Gastroesophageal sphincter (tissue), 4 donors: ENCODE results near the gene TBC1D8. TPM values are rescaled to one million over a fixed set of nuclear protein-coding genes. Genes with fewer than 3 reads are reported as not detected.

ENCODE experiments used
- ATAC-seq: fragments of 150-250 bp; one replicate; pipeline ENCODE4 v1.9.1; 2016; ENCODE audit warnings: mild to moderate bottlenecking, moderate library complexity
- H3K27ac ChIP-seq, 4 donors: fragments of 200-600 bp; sonication (generic) in 3 of 4; 1 replicate in 3 of 4; 2 replicates in 1 of 4; pipeline ENCODE4 v1.5.1; 2016 to 2019
- H3K27me3 ChIP-seq: fragments of 200-600 bp; sonication (generic); one replicate; pipeline ENCODE4 v1.5.1; 2019
- H3K36me3 ChIP-seq, 2 donors: fragments of 200-600 bp; sonication (generic); one replicate each; pipeline ENCODE4 v1.5.1; 2019; ENCODE audit warnings: control low read depth in 1 of 2
- H3K4me1 ChIP-seq, 3 donors: fragments of 200-600 bp; sonication (generic); 1 replicate in 2 of 3; 2 replicates in 1 of 3; pipeline ENCODE4 v1.5.1; 2016 to 2019; ENCODE audit warnings: control low read depth in 2 of 3
- H3K4me3 ChIP-seq, 2 donors: fragments of 200-600 bp; sonication (generic); one replicate each; pipeline ENCODE4 v1.5.1; 2019; ENCODE audit warnings: mild to moderate bottlenecking in 1 of 2, moderate library complexity in 1 of 2
- H3K9me3 ChIP-seq, 3 donors: fragments of 200-600 bp; sonication (generic); one replicate each; pipeline ENCODE4 v1.5.1; 2017 to 2019; ENCODE audit warnings: control low read depth in 2 of 3
- CTCF ChIP-seq, 4 experiments: fragments of 200-600 bp in 2 of 4; fragments of 450-650 bp in 2 of 4; sonication (generic) in 1 of 4; IDR thresholded peaks; one replicate each; pipeline ENCODE4 v1.5.1; 2017 to 2019; ENCODE audit warnings: antibody characterized with exemption in 4 of 4, mild to moderate bottlenecking in 2 of 4, moderate library complexity in 2 of 4
- EP300 ChIP-seq: sonication (generic); formaldehyde crosslinking; IDR thresholded peaks from one replicate; pipeline ENCODE4 v1.6.1; 2017; ENCODE audit warnings: antibody characterized with exemption, mild to moderate bottlenecking
- POLR2A ChIP-seq, 2 donors: fragments of 450-650 bp; IDR thresholded peaks; one replicate each; pipeline ENCODE4 v1.6.1; 2017; ENCODE audit warnings: antibody characterized with exemption in 2 of 2, mild to moderate bottlenecking in 2 of 2, moderate library complexity in 1 of 2
- POLR2AphosphoS5 ChIP-seq: sonication (generic); formaldehyde crosslinking; IDR thresholded peaks from one replicate; pipeline ENCODE4 v1.6.1; 2017; ENCODE audit warnings: antibody characterized with exemption
- WGBS, 2 donors: methylation state at CpG; one replicate each; pipeline ENCODE4 v1.1.5; 2018; ENCODE audit warnings: low coverage in 1 of 2; 5-methylcytosine and 5-hydroxymethylcytosine counted together
- total RNA-seq, 4 donors: library from RNA; depleted of rRNA; stranded (reverse); fragments of >200 nt; gene quantifications; one replicate each; pipeline ENCODE4 v1.1.0, GENCODE V29; 2016

The TBC1D8 gene
- total RNA-seq, 4 donors from 2014 or later: 14.9 to 45.5 (median 32.6) TPM

- Histone ChIP-seq H3K4me3 (no peak overlapping the region), H3K9me3 (no peaks in the 10 kb centered on the region), H3K4me1 (peaks cover 15 to 83% (median 39%) of the 10 kb centered on the region in 3 donors), H3K36me3 (no peaks in the 10 kb centered on the region), H3K27me3 (no peaks in the 10 kb centered on the region), H3K27ac (peak overlapping the region; percentile 52 to 84 (median 78))
- peak; percentile 83 for ATAC-seq
- WGBS, 2 donors: 4 to 11% methylated on average over 4 to 7 of the region's 7 CpGs
- TF ChIP-seq POLR2AphosphoS5 (peak; percentile 84), CTCF (IDR thresholded peaks at IDR 0.05) (no peak)
These were observed 26.4 kb downstream of the TBC1D8 start for GRCh38 chr2:101124643-101125366.

GRCh38 chr2:101123795-101124471, 27.2 kb downstream of the TBC1D8 start:
- H3K27ac ChIP-seq: peak overlapping the region; percentile 52 to 84 (median 78)
- H3K4me1 ChIP-seq: peaks cover 19 to 90% (median 48%) of the 10 kb centered on the region in 3 donors
- 69 to 88% methylated on average over 2 to 5 of the region's 5 CpGs for WGBS, 2 donors
- H3K4me3 ChIP-seq: no peak overlapping the region
- no peaks in the 10 kb centered on the region for H3K36me3 ChIP-seq
- no peak for ATAC-seq
- H3K9me3 ChIP-seq: no peaks in the 10 kb centered on the region
- no peak for TF ChIP-seq EP300
- TF ChIP-seq POLR2AphosphoS5: no peak
- TF ChIP-seq POLR2A (IDR thresholded peaks at IDR 0.05): no peak
- TF ChIP-seq CTCF (IDR thresholded peaks at IDR 0.05): no peak
- H3K27me3 ChIP-seq: no peaks in the 10 kb centered on the region

- peak overlapping the region in 3 of 4 donors; percentile 25 to 77 (median 71) for H3K27ac ChIP-seq
- no peaks in the 10 kb centered on the region for H3K9me3 ChIP-seq
- ATAC-seq: no peak
- no peaks in the 10 kb centered on the region for H3K27me3 ChIP-seq
- peaks cover 19 to 82% (median 49%) of the 10 kb centered on the region in 3 donors for H3K4me1 ChIP-seq
- WGBS, 2 donors: 73 to 83% methylated on average over 2 to 7 of the region's 7 CpGs
- no peaks in the 10 kb centered on the region for H3K36me3 ChIP-seq
- TF ChIP-seq CTCF (IDR thresholded peaks at IDR 0.05) (no peak), EP300 (no peak), POLR2AphosphoS5 (no peak), POLR2A (IDR thresholded peaks at IDR 0.05) (no peak)
- H3K4me3 ChIP-seq: no peak overlapping the region
These were observed 30.0 kb downstream of the TBC1D8 start for GRCh38 chr2:101121174-101121573.

GRCh38 chr2:101120124-101120996, 30.8 kb downstream of the TBC1D8 start:
- H3K9me3 ChIP-seq: no peaks in the 10 kb centered on the region
- peak; percentile 54 for TF ChIP-seq EP300
- TF ChIP-seq CTCF (IDR thresholded peaks at IDR 0.05): no peak
- TF ChIP-seq POLR2AphosphoS5: peak; percentile 100
- 61 to 64% methylated on average over 6 to 9 of the region's 11 CpGs for WGBS, 2 donors
- peak overlapping the region; percentile 60 to 77 (median 68) for H3K27ac ChIP-seq
- no peaks in the 10 kb centered on the region for H3K36me3 ChIP-seq
- no peaks in the 10 kb centered on the region for H3K27me3 ChIP-seq
- ATAC-seq: peak; percentile 80
- peaks cover 19 to 79% (median 41%) of the 10 kb centered on the region in 3 donors for H3K4me1 ChIP-seq
- H3K4me3 ChIP-seq: no peak overlapping the region
